AG04450 (cell line): ENCODE data around the gene RNF11. TPM values are rescaled to one million over a fixed set of nuclear protein-coding genes. Genes with fewer than 3 reads are reported as not detected.

Source experiments
- polyA plus RNA-seq: library from polyadenylated mRNA; depleted of rRNA; stranded (reverse); fragments of >200 nt; gene quantifications from 2 replicates; pipeline ENCODE4 v1.2.3, GENCODE V29; 2011; rRNA removed

The RNF11 gene
- polyA plus RNA-seq, 1 experiment = 163 TPM

Other genes starting within 250 kb of the RNF11 start
- not detected in 2 replicates for gene C1orf185, start 134.0 kb upstream of the RNF11 start, polyA plus RNA-seq
- 0.21 and 0.46 TPM in 2 replicates for gene TTC39A, start 94.3 kb downstream of the RNF11 start, polyA plus RNA-seq